Tibial nerve (tissue), 4 donors: ENCODE data around the gene ATXN1L. TPM values are rescaled to one million over a fixed set of nuclear protein-coding genes. Genes with fewer than 3 reads are reported as not detected.
"Not testable (repeated sequence)": the region's sequence is repeated elsewhere in the genome, so short reads cannot be mapped to it uniquely, and the experiment has no call there.

Experiments
- DNase-seq, 2 donors: peaks; one replicate each; pipeline ENCODE4 v3.0.0-alpha.2; 2019; ENCODE audit warnings: low spot score in 2 of 2
- H3K27ac ChIP-seq, 4 donors: fragments of 200-600 bp; sonication (generic) in 3 of 4; one replicate each; pipeline ENCODE4 v1.5.1; 2017 to 2019; ENCODE audit warnings: mild to moderate bottlenecking in 1 of 4
- H3K27me3 ChIP-seq, 2 donors: fragments of 200-600 bp; sonication (generic) in 1 of 2; one replicate each; pipeline versions ENCODE4 v1.5.1 to v1.6.0; 2017 to 2019
- H3K36me3 ChIP-seq, 3 donors: fragments of 200-600 bp; sonication (generic); one replicate each; pipeline ENCODE4 v1.5.1; 2018 to 2019
- H3K4me1 ChIP-seq, 4 donors: fragments of 200-600 bp; sonication (generic) in 3 of 4; one replicate each; pipeline ENCODE4 v1.5.1; 2017 to 2019
- H3K4me3 ChIP-seq, 4 donors: fragments of 200-600 bp; sonication (generic) in 3 of 4; one replicate each; pipeline ENCODE4 v1.5.1; 2017 to 2019; ENCODE audit warnings: mild to moderate bottlenecking in 1 of 4, moderate library complexity in 1 of 4
- H3K9me3 ChIP-seq, 4 donors: fragments of 200-600 bp; sonication (generic) in 3 of 4; one replicate each; pipeline ENCODE4 v1.5.1; 2017 to 2019
- CTCF ChIP-seq, 5 experiments: fragments of 200-600 bp in 3 of 5; fragments of 450-650 bp in 2 of 5; sonication (generic) in 3 of 5; IDR thresholded peaks; one replicate each; pipeline ENCODE4 v1.5.1; 2016 to 2019; ENCODE audit warnings: antibody characterized with exemption in 5 of 5, mild to moderate bottlenecking in 3 of 5, moderate library complexity in 2 of 5
- EP300 ChIP-seq, 2 donors: sonication (generic); formaldehyde crosslinking; IDR thresholded peaks; one replicate each; pipeline ENCODE4 v1.6.1; 2017; ENCODE audit warnings: antibody characterized with exemption in 2 of 2, mild to moderate bottlenecking in 1 of 2
- POLR2A ChIP-seq, 2 donors: fragments of 450-650 bp; IDR thresholded peaks; one replicate each; pipeline ENCODE4 v1.6.1; 2017; ENCODE audit warnings: antibody characterized with exemption in 2 of 2, mild to moderate bottlenecking in 2 of 2, moderate library complexity in 2 of 2
- WGBS, 2 donors: methylation state at CpG; one replicate each; pipeline ENCODE4 v1.1.5; 2018; 5-methylcytosine and 5-hydroxymethylcytosine counted together
- total RNA-seq, 4 donors: library from RNA; depleted of rRNA; stranded (reverse); fragments of >200 nt; gene quantifications; one replicate each; pipeline ENCODE4 v1.1.0, GENCODE V29; 2016

The ATXN1L gene
- total RNA-seq, 4 donors from 2014 or later: 24.9 to 35.1 (median 30.0) TPM

GRCh38 chr16:71808593-71809459 is 37.0 kb upstream of the ATXN1L start, which contains the start of gene AP1G1:
Gene AP1G1, minus strand, starts transcription at chr16:71808834. Its CDS starts 19,355 bp downstream, at chr16:71789479.
- Histone ChIP-seq H3K27ac (peak within 1 kb of the TSS; percentile 89 to 99 (median 96)), H3K4me3 (peak within 1 kb of the TSS; percentile 72 to 96 (median 85)), H3K36me3 (peaks cover 0 to 10% (median 0%) of the 10 kb centered on the region in 3 donors), H3K4me1 (peaks cover 0 to 39% (median 16%) of the 10 kb centered on the region in 4 donors), H3K27me3 (no peaks in the 10 kb centered on the region), H3K9me3 (no peaks in the 10 kb centered on the region)
- peak; percentile 83 to 85 for DNase-seq
- 0% methylated on average over 35 to 52 of the region's 54 CpGs for WGBS, 2 donors
- peak; percentile 22 to 97 for TF ChIP-seq EP300 (IDR thresholded peaks at IDR 0.05)
- TF ChIP-seq CTCF (IDR thresholded peaks at IDR 0.05): peak in 1 of 5 experiments; percentile 24
- peak; percentile 6 to 65 for TF ChIP-seq POLR2A (IDR thresholded peaks at IDR 0.05)

- not testable (repeated sequence) for H3K36me3 ChIP-seq, DNase-seq, H3K27me3 ChIP-seq, H3K4me3 ChIP-seq, H3K9me3 ChIP-seq
- H3K27ac ChIP-seq: peak overlapping the region in 1 of 4 donors; percentile 99
- H3K4me1 ChIP-seq: peaks cover 0 to 30% (median 16%) of the 10 kb centered on the region in 4 donors
- 90 to 93% methylated on average over 11 of the region's 11 CpGs for WGBS, 2 donors
Observed at GRCh38 chr16:71810155-71810530, 35.6 kb upstream of the ATXN1L start.

GRCh38 chr16:71811261-71811803 is 34.4 kb upstream of the ATXN1L start:
- TF ChIP-seq EP300 (IDR thresholded peaks at IDR 0.05) (no peak), CTCF (IDR thresholded peaks at IDR 0.05) (no peak), POLR2A (IDR thresholded peaks at IDR 0.05) (no peak)
- WGBS, 2 donors: 79 to 81% methylated on average over 5 of the region's 5 CpGs
- DNase-seq: no peak
- Histone ChIP-seq H3K27me3 (no peaks in the 10 kb centered on the region), H3K36me3 (no peaks in the 10 kb centered on the region), H3K4me3 (no peak overlapping the region), H3K4me1 (peaks cover 0 to 18% (median 12%) of the 10 kb centered on the region in 4 donors), H3K9me3 (no peaks in the 10 kb centered on the region), H3K27ac (no peak overlapping the region)

- H3K27me3 ChIP-seq, DNase-seq, H3K4me1 ChIP-seq, H3K9me3 ChIP-seq, H3K36me3 ChIP-seq, H3K4me3 ChIP-seq: not testable (repeated sequence)
- H3K27ac ChIP-seq: peak overlapping the region in 3 of 4 donors; percentile 13 to 84 (median 69)
- whole genome bisulfite sequencing, 2 donors: 70 to 74% methylated on average over 10 of the region's 10 CpGs
Observed at GRCh38 chr16:71817155-71817500, 28.6 kb upstream of the ATXN1L start.

- DNase-seq: no peak
- Histone ChIP-seq H3K4me3 (no peak overlapping the region), H3K36me3 (peaks cover 0 to 18% (median 0%) of the 10 kb centered on the region in 3 donors), H3K27me3 (no peaks in the 10 kb centered on the region), H3K4me1 (no peaks in the 10 kb centered on the region), H3K9me3 (no peaks in the 10 kb centered on the region), H3K27ac (no peak overlapping the region)
- 84 to 86% methylated on average over 5 of the region's 5 CpGs for WGBS, 2 donors
- TF ChIP-seq EP300 (IDR thresholded peaks at IDR 0.05): no peak
- TF ChIP-seq CTCF (IDR thresholded peaks at IDR 0.05): no peak
- no peak for TF ChIP-seq POLR2A (IDR thresholded peaks at IDR 0.05)
Observed at GRCh38 chr16:71826533-71827017, 19.2 kb upstream of the ATXN1L start.

- Histone ChIP-seq H3K9me3 (no peaks in the 10 kb centered on the region), H3K27me3 (no peaks in the 10 kb centered on the region), H3K36me3 (peaks cover 0 to 10% (median 0%) of the 10 kb centered on the region in 3 donors), H3K4me1 (no peaks in the 10 kb centered on the region), H3K4me3 (no peak overlapping the region), H3K27ac (no peak overlapping the region)
- TF ChIP-seq EP300 (IDR thresholded peaks at IDR 0.05) (no peak), POLR2A (IDR thresholded peaks at IDR 0.05) (no peak), CTCF (IDR thresholded peaks at IDR 0.05) (no peak)
- WGBS, 2 donors: 84 to 87% methylated on average over 2 of the region's 2 CpGs
- DNase-seq: no peak
Observed at GRCh38 chr16:71830359-71830758, 15.4 kb upstream of the ATXN1L start.

- not testable (repeated sequence) for H3K27me3 ChIP-seq, H3K4me1 ChIP-seq, H3K4me3 ChIP-seq, DNase-seq, H3K9me3 ChIP-seq, H3K36me3 ChIP-seq, H3K27ac ChIP-seq
- WGBS, 2 donors: 80 to 85% methylated on average over 3 of the region's 3 CpGs
Observed at GRCh38 chr16:71831698-71832097, 14.1 kb upstream of the ATXN1L start.

GRCh38 chr16:71832112-71832511 is 13.7 kb upstream of the ATXN1L start:
- not testable (repeated sequence) for H3K4me3 ChIP-seq, H3K4me1 ChIP-seq, H3K9me3 ChIP-seq, H3K36me3 ChIP-seq, H3K27me3 ChIP-seq, DNase-seq, H3K27ac ChIP-seq
- 85 to 89% methylated on average over 2 of the region's 2 CpGs for WGBS, 2 donors
